DOHH2 (cell line): Measurements from ENCODE around the gene SLC4A1.

Source experiments
- H3F3A ChIP-seq: fragments of 200-600 bp; sonication (generic), shearing (Covaris generic); 2 replicates; pipeline ENCODE4 v1.6.0; 2016; ENCODE audit warnings: antibody characterized with exemption, mild to moderate bottlenecking; ENCODE audit not compliant: control insufficient read depth, insufficient read depth
- H3K27ac ChIP-seq: fragments of 200-600 bp; sonication (generic); 2 replicates; pipeline ENCODE4 v1.5.1; 2014; ENCODE audit warnings: low read depth, mild to moderate bottlenecking, low read length, moderate library complexity
- H3K27me3 ChIP-seq: fragments of 200-600 bp; sonication (generic); 2 replicates; pipeline ENCODE4 v1.6.1; 2014; ENCODE audit warnings: mild to moderate bottlenecking, low read length, mixed read lengths; ENCODE audit not compliant: control insufficient read depth
- H3K36me3 ChIP-seq: fragments of 200-600 bp; sonication (generic); 2 replicates; pipeline ENCODE4 v1.6.1; 2014; ENCODE audit warnings: mild to moderate bottlenecking, low read length, moderate library complexity, mixed read lengths; ENCODE audit not compliant: control insufficient read depth
- H3K4me1 ChIP-seq: fragments of 200-600 bp; sonication (generic); 2 replicates; pipeline ENCODE4 v1.6.1; 2014; ENCODE audit warnings: mild to moderate bottlenecking, low read length, mixed read lengths; ENCODE audit not compliant: control insufficient read depth
- H3K4me2 ChIP-seq: fragments of 200-600 bp; sonication (generic); 2 replicates; pipeline ENCODE4 v1.6.0; 2014; ENCODE audit warnings: mild to moderate bottlenecking, low read length, moderate library complexity
- H3K4me3 ChIP-seq: fragments of 200-600 bp; sonication (generic); 2 replicates; pipeline ENCODE4 v1.5.1; 2014; ENCODE audit warnings: mild to moderate bottlenecking, low read length, mixed read lengths
- H3K79me2 ChIP-seq: fragments of 200-600 bp; sonication (generic); 2 replicates; pipeline ENCODE4 v1.6.1; 2014; ENCODE audit warnings: mild to moderate bottlenecking, low read length, mixed read lengths; ENCODE audit not compliant: control insufficient read depth
- H3K9me2 ChIP-seq: fragments of 200-600 bp; sonication (generic); replicated peaks from 2 replicates; pipeline ENCODE4 v1.6.1; 2014; ENCODE audit warnings: mild to moderate bottlenecking, low read length, mixed read lengths; ENCODE audit not compliant: control insufficient read depth
- H3K9me3 ChIP-seq: fragments of 200-600 bp; sonication (generic); 2 replicates; pipeline ENCODE4 v1.6.1; 2014; ENCODE audit warnings: antibody characterized with exemption, low read length, mixed read lengths; ENCODE audit not compliant: control insufficient read depth, insufficient read depth
- H4K20me1 ChIP-seq: fragments of 200-600 bp; sonication (generic); 2 replicates; pipeline ENCODE4 v1.6.0; 2014; ENCODE audit warnings: low read depth, mild to moderate bottlenecking, antibody characterized with exemption, low read length, moderate library complexity; ENCODE audit not compliant: control insufficient read depth, insufficient read depth
- EZH2phosphoT487 ChIP-seq: fragments of 200-600 bp; sonication (generic); IDR thresholded peaks from 2 replicates; pipeline ENCODE4 v1.6.1; 2017; ENCODE audit warnings: borderline replicate concordance, mild to moderate bottlenecking, antibody characterized with exemption, low read length, moderate library complexity, mixed read lengths
- TF ChIP-seq, protein P1 (sequence below): fragments of 200-600 bp; sonication (generic); IDR thresholded peaks from one replicate; pipeline ENCODE4 v1.5.1; 2014; ENCODE audit warnings: antibody characterized with exemption, mild to moderate bottlenecking, low read depth, low read length; ENCODE audit not compliant: poor library complexity, severe bottlenecking

The SLC4A1 gene

DNA sequence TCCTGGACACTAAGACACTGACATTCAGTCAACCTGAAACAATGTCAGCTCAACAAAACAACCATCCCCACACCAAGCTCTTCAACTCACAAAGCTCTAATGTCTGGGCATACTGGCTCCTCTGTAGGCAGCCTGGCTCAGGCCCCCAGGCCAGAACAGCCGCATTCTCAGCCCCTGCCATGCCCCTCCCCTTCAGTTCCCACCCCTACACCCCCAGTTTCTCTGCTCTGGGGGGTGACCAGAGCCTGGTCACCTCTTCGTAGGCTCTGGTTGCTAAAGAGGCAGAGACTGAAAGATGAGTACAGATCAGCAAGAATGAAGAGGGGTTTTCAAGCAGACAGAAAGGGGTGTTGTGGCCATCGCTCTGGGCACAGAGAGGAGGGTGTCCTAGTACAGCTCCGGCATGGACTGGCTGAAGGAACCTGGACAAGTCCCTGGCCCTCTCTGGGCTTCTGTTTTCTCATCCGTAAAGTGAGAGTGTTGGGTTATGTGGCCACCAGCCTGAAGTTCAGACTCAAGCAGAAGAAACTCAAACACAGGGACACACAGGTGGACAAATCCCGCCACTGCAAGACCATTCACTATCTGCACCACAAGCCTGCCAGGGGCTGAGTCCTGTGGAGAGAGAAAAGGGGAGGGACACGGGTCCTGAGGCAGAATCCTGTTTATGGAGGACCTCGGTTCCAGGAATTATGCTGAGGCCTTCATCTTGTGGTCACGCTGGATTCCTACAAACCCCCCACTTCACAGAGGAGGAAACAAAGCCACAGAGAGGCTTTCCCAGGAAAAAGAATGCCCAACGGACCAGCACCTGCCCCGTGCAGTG, 987 bp upstream of the SLC4A1 start:
- H3K4me1 ChIP-seq = peaks cover 5% of the 10 kb centered on the region; the same call in 1 of the 2 replicates
- no peaks in the 10 kb centered on the region for H4K20me1 ChIP-seq
- H3K27me3 ChIP-seq = 0 out of 2 replicates have a peak, but pooled peaks cover 4% of the 10 kb centered on the region
- no peaks in the 10 kb centered on the region for H3F3A ChIP-seq
- no peak overlapping the region for H3K4me2 ChIP-seq
- no peak overlapping the region for H3K27ac ChIP-seq
- no peaks in the 10 kb centered on the region for H3K9me3 ChIP-seq
- H3K9me2 ChIP-seq = no peaks in the 10 kb centered on the region
- H3K4me3 ChIP-seq = no peak overlapping the region
- H3K36me3 ChIP-seq = no peaks in the 10 kb centered on the region
- TF ChIP-seq EZH2phosphoT487 = no peak
- TF ChIP-seq, protein P1, sequence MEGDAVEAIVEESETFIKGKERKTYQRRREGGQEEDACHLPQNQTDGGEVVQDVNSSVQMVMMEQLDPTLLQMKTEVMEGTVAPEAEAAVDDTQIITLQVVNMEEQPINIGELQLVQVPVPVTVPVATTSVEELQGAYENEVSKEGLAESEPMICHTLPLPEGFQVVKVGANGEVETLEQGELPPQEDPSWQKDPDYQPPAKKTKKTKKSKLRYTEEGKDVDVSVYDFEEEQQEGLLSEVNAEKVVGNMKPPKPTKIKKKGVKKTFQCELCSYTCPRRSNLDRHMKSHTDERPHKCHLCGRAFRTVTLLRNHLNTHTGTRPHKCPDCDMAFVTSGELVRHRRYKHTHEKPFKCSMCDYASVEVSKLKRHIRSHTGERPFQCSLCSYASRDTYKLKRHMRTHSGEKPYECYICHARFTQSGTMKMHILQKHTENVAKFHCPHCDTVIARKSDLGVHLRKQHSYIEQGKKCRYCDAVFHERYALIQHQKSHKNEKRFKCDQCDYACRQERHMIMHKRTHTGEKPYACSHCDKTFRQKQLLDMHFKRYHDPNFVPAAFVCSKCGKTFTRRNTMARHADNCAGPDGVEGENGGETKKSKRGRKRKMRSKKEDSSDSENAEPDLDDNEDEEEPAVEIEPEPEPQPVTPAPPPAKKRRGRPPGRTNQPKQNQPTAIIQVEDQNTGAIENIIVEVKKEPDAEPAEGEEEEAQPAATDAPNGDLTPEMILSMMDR = no peak
- H3K79me2 ChIP-seq = no peaks in the 10 kb centered on the region

DNA sequence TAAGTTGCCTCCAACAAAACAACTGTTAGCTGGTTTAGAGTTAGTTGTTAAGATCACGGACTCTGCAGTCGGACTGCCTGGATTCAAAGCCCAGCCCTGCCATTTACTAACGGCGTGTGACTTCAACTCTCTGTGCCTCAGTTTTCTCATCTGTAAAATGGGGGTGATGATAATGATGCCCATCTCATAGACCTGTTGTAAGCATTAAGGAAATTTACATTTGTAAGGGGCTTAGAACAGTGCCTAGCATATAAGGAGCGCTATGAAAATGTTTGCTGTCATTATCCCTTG, 825 bp downstream of the SLC4A1 start:
- Histone ChIP-seq H4K20me1 (no peaks in the 10 kb centered on the region), H3K27ac (no peak overlapping the region), H3K9me2 (no peaks in the 10 kb centered on the region), H3K79me2 (no peaks in the 10 kb centered on the region), H3F3A (no peaks in the 10 kb centered on the region), H3K4me3 (no peak overlapping the region), H3K4me1 (no peaks in the 10 kb centered on the region), H3K36me3 (no peaks in the 10 kb centered on the region), H3K27me3 (no peaks in the 10 kb centered on the region), H3K9me3 (no peaks in the 10 kb centered on the region), H3K4me2 (no peak overlapping the region)
- TF ChIP-seq, protein P1 = no peak

DNA sequence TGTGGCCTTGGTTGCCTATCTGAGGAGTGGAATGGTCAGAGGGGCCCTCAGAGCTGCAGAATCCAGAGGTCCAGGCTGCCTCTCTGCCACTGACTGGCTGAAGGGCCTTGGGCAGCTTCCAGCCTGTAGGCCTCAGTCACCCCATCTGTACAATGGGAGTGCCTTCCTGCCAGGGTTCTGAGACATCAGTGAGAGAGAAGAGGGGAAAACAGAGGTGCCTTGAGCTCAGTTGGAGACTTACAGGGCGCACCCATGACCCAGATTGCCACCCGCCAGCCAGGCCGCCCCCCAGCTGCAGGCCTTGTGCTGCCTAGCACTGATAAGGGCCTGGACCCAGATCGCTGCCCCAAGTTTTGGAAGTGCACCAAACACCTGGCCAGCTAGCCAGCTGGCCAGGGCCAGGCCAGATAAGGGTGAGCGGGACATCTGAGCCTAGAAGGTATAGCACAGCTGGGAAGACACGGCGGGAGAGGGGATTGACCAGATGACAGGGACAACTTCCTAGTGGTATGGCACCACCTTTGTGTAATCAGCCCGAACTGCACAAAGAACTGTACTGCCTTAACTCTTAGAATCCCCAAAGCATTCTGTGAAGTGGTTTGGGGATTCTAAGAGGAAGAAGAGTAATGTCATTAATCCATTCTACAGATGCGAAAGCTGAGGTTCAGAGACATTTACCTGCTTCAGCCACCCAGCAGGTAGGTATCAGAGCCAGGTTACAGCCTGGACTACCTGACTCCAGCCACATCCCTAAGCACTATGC, 1.4 kb downstream of the SLC4A1 start:
- H3K9me3 ChIP-seq = no peaks in the 10 kb centered on the region
- H3K4me3 ChIP-seq = no peak overlapping the region
- no peaks in the 10 kb centered on the region for H3F3A ChIP-seq
- H3K79me2 ChIP-seq = no peaks in the 10 kb centered on the region
- H3K27ac ChIP-seq = no peak overlapping the region
- no peaks in the 10 kb centered on the region for H4K20me1 ChIP-seq
- no peaks in the 10 kb centered on the region for H3K9me2 ChIP-seq
- no peaks in the 10 kb centered on the region for H3K36me3 ChIP-seq
- H3K4me2 ChIP-seq = no peak overlapping the region
- TF ChIP-seq, protein P1 = no peak
- TF ChIP-seq EZH2phosphoT487 = no peak
- no peaks in the 10 kb centered on the region for H3K4me1 ChIP-seq
- H3K27me3 ChIP-seq = no peaks in the 10 kb centered on the region
